SK-N-SH treated with all-trans-retinoic acid at 6 μM for 48 hours (cell line): ENCODE results near the gene CLMN.

ENCODE experiments used
- ATAC-seq: fragments of 200-7000 bp; cut with Tn5 transposase; 3 replicates; pipeline ENCODE4 v1.9.1; 2020; ENCODE audit warnings: mild to moderate bottlenecking, moderate library complexity
- BACH2 ChIP-seq: fragments of 250-450 bp; sonication (Bioruptor Pico); IDR thresholded peaks from 2 replicates; pipeline ENCODE4 v1.9.0; 2021; ENCODE audit warnings: mild to moderate bottlenecking, borderline replicate concordance
- CSDC2 ChIP-seq: fragments of 250-450 bp; sonication (Bioruptor Pico); IDR thresholded peaks from 2 replicates; pipeline ENCODE4 v1.5.0; 2020; ENCODE audit warnings: mild to moderate bottlenecking, moderate library complexity
- ESRRG ChIP-seq: fragments of 250-450 bp; sonication (Bioruptor Pico); IDR thresholded peaks from 2 replicates; pipeline ENCODE4 v1.6.1; 2021; ENCODE audit warnings: mild to moderate bottlenecking
- GLIS3 ChIP-seq: fragments of 250-450 bp; sonication (Bioruptor Pico); IDR thresholded peaks from 2 replicates; pipeline ENCODE4 v1.5.0; 2020; ENCODE audit warnings: mild to moderate bottlenecking, moderate library complexity
- ISL1 ChIP-seq: fragments of 250-450 bp; sonication (Bioruptor Pico); IDR thresholded peaks from 2 replicates; pipeline ENCODE4 v2.1.2; 2022; ENCODE audit warnings: mild to moderate bottlenecking, moderate library complexity
- PPARA ChIP-seq: fragments of 250-450 bp; sonication (Bioruptor Pico); IDR thresholded peaks from 2 replicates; pipeline ENCODE4 v1.5.0; 2020; ENCODE audit warnings: mild to moderate bottlenecking, borderline replicate concordance
- RARB ChIP-seq: fragments of 250-450 bp; sonication (Bioruptor Pico); IDR thresholded peaks from 2 replicates; pipeline ENCODE4 v1.8.0; 2021; ENCODE audit warnings: mild to moderate bottlenecking, moderate library complexity
- SNAI2 ChIP-seq: fragments of 250-450 bp; sonication (Bioruptor Pico); IDR thresholded peaks from 2 replicates; pipeline ENCODE4 v1.5.0; 2020; ENCODE audit warnings: mild to moderate bottlenecking, moderate library complexity
- TCF4 ChIP-seq: fragments of 250-450 bp; sonication (Bioruptor Pico); IDR thresholded peaks from 2 replicates; pipeline ENCODE4 v1.8.0; 2021; ENCODE audit warnings: mild to moderate bottlenecking, moderate library complexity, borderline replicate concordance
- TOX ChIP-seq: fragments of 250-450 bp; sonication (Bioruptor Pico); IDR thresholded peaks from 2 replicates; pipeline ENCODE4 v1.8.0; 2021; ENCODE audit warnings: mild to moderate bottlenecking, moderate library complexity, borderline replicate concordance
- ZC3H10 ChIP-seq: fragments of 250-450 bp; sonication (Bioruptor Pico); IDR thresholded peaks from 2 replicates; pipeline ENCODE4 v1.5.1; 2021; ENCODE audit warnings: mild to moderate bottlenecking, moderate library complexity
- ZFP3 ChIP-seq: fragments of 250-450 bp; sonication (Bioruptor Pico); IDR thresholded peaks from 2 replicates; pipeline ENCODE4 v1.5.0; 2020; ENCODE audit warnings: mild to moderate bottlenecking, moderate library complexity
- ZFP30 ChIP-seq: fragments of 450-650 bp; formaldehyde crosslinking; IDR thresholded peaks from 2 replicates; pipeline ENCODE4 v1.5.0; 2022; ENCODE audit warnings: mild to moderate bottlenecking, moderate library complexity
- TF ChIP-seq, protein P1 (sequence below): fragments of 250-450 bp; sonication (Bioruptor Pico); IDR thresholded peaks from 2 replicates; pipeline ENCODE4 v1.5.0; 2020; ENCODE audit warnings: mild to moderate bottlenecking, moderate library complexity
- TF ChIP-seq, protein P2 (sequence below): fragments of 250-450 bp; sonication (Bioruptor Pico); IDR thresholded peaks from 2 replicates; pipeline ENCODE4 v1.5.1; 2020; ENCODE audit warnings: low read depth, mild to moderate bottlenecking, moderate library complexity
- TF ChIP-seq, protein P3 (sequence below): fragments of 250-450 bp; sonication (Bioruptor Pico); IDR thresholded peaks from 2 replicates; pipeline ENCODE4 v1.5.1; 2021; ENCODE audit warnings: mild to moderate bottlenecking, moderate library complexity
- TF ChIP-seq, protein P4 (sequence below): fragments of 250-450 bp; sonication (Bioruptor Pico); IDR thresholded peaks from 2 replicates; pipeline ENCODE4 v1.8.0; 2021; ENCODE audit warnings: low read depth, mild to moderate bottlenecking, moderate library complexity, borderline replicate concordance
- TF ChIP-seq, protein P5 (sequence below): fragments of 250-450 bp; sonication (Bioruptor Pico); IDR thresholded peaks from 2 replicates; pipeline ENCODE4 v1.8.0; 2020; ENCODE audit warnings: mild to moderate bottlenecking, moderate library complexity, borderline replicate concordance

Gene CLMN, protein sequence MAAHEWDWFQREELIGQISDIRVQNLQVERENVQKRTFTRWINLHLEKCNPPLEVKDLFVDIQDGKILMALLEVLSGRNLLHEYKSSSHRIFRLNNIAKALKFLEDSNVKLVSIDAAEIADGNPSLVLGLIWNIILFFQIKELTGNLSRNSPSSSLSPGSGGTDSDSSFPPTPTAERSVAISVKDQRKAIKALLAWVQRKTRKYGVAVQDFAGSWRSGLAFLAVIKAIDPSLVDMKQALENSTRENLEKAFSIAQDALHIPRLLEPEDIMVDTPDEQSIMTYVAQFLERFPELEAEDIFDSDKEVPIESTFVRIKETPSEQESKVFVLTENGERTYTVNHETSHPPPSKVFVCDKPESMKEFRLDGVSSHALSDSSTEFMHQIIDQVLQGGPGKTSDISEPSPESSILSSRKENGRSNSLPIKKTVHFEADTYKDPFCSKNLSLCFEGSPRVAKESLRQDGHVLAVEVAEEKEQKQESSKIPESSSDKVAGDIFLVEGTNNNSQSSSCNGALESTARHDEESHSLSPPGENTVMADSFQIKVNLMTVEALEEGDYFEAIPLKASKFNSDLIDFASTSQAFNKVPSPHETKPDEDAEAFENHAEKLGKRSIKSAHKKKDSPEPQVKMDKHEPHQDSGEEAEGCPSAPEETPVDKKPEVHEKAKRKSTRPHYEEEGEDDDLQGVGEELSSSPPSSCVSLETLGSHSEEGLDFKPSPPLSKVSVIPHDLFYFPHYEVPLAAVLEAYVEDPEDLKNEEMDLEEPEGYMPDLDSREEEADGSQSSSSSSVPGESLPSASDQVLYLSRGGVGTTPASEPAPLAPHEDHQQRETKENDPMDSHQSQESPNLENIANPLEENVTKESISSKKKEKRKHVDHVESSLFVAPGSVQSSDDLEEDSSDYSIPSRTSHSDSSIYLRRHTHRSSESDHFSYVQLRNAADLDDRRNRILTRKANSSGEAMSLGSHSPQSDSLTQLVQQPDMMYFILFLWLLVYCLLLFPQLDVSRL

DNA sequence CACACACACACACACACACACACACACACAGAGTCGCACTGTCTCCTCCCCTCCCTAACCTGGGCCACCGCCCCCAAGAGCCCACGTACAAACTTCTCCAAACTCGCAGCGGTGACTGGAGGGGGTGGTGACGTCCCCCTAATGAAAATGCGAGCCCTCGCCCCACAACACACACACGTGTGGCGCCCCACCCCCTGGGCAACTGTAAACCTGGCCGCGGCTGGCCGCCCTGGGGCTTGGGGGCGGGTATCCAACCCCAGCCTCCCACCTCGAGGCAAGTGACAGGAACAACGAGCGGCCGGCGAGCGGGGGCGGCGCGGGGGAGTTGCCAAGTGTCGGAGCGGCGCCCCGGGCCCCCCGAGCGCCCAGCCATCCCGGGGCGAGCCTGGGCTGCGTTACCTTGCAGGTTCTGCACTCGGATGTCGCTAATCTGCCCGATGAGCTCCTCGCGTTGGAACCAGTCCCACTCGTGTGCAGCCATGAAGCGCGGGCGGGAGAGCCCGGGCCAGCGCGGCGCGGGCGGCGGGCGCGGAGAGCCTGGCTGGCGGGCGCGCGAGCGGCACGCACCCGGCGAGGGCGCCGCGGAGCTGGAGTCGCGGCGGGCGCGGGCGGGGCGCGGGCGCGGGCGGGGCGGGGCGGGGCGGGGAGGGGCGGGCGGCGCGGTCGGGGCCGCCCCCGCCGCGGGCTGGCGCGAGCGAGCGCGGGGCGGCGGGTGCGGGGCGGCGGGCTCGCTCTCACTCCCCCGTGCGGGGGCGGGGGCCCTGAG, at the start of gene CLMN:
Gene CLMN (minus strand): TSS at position 597 of the 766 bp plus-strand sequence. CDS start 116 bp downstream, at position 481.
- no peak for TF ChIP-seq ZFP30 (CRISPR knock-in tag)
- TF ChIP-seq, protein P1, sequence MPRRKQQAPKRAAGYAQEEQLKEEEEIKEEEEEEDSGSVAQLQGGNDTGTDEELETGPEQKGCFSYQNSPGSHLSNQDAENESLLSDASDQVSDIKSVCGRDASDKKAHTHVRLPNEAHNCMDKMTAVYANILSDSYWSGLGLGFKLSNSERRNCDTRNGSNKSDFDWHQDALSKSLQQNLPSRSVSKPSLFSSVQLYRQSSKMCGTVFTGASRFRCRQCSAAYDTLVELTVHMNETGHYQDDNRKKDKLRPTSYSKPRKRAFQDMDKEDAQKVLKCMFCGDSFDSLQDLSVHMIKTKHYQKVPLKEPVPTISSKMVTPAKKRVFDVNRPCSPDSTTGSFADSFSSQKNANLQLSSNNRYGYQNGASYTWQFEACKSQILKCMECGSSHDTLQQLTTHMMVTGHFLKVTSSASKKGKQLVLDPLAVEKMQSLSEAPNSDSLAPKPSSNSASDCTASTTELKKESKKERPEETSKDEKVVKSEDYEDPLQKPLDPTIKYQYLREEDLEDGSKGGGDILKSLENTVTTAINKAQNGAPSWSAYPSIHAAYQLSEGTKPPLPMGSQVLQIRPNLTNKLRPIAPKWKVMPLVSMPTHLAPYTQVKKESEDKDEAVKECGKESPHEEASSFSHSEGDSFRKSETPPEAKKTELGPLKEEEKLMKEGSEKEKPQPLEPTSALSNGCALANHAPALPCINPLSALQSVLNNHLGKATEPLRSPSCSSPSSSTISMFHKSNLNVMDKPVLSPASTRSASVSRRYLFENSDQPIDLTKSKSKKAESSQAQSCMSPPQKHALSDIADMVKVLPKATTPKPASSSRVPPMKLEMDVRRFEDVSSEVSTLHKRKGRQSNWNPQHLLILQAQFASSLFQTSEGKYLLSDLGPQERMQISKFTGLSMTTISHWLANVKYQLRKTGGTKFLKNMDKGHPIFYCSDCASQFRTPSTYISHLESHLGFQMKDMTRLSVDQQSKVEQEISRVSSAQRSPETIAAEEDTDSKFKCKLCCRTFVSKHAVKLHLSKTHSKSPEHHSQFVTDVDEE = 0 out of 2 replicates have a peak, but pooled peaks have one; percentile 38
- TF ChIP-seq ESRRG (CRISPR knock-in tag) = no peak
- TF ChIP-seq PPARA (CRISPR knock-in tag) = no peak
- ATAC-seq = peak; percentile 58

DNA sequence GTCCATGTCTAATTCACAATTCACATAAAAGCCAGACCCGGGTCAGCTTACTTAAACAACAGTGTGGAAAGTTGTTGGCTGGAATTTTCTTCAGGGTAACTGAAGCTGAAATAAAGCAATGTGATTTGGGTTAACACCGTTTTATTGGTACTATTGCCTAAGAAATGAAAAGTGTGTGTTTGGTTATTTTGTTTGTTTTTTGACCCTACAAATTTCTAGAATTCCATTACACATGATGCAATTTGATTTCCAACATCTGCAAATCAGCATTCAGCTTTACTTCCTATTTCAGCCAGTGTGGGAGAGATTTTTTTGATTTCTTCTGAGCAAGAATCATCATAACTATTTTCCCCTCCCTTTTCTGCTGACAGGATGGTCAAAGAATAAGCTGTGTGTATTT, 45.7 kb upstream of the CLMN start:
- ATAC-seq = no peak
- no peak for TF ChIP-seq PPARA (CRISPR knock-in tag)
- TF ChIP-seq ISL1 (CRISPR knock-in tag) = no peak
- TF ChIP-seq, protein P2, sequence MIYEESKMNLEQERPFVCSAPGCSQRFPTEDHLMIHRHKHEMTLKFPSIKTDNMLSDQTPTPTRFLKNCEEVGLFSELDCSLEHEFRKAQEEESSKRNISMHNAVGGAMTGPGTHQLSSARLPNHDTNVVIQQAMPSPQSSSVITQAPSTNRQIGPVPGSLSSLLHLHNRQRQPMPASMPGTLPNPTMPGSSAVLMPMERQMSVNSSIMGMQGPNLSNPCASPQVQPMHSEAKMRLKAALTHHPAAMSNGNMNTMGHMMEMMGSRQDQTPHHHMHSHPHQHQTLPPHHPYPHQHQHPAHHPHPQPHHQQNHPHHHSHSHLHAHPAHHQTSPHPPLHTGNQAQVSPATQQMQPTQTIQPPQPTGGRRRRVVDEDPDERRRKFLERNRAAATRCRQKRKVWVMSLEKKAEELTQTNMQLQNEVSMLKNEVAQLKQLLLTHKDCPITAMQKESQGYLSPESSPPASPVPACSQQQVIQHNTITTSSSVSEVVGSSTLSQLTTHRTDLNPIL (CRISPR knock-in tag) = no peak
- no peak for TF ChIP-seq GLIS3 (CRISPR knock-in tag)
- TF ChIP-seq BACH2 (CRISPR knock-in tag) = no peak
- TF ChIP-seq CSDC2 = no peak
- no peak for TF ChIP-seq ESRRG (CRISPR knock-in tag)
- TF ChIP-seq ZFP30 (CRISPR knock-in tag) = no peak
- no peak for TF ChIP-seq SNAI2
- TF ChIP-seq TOX (CRISPR knock-in tag) = no peak
- TF ChIP-seq ZC3H10 (CRISPR knock-in tag) = no peak
- TF ChIP-seq, all 23 proteins: peak for 0

DNA sequence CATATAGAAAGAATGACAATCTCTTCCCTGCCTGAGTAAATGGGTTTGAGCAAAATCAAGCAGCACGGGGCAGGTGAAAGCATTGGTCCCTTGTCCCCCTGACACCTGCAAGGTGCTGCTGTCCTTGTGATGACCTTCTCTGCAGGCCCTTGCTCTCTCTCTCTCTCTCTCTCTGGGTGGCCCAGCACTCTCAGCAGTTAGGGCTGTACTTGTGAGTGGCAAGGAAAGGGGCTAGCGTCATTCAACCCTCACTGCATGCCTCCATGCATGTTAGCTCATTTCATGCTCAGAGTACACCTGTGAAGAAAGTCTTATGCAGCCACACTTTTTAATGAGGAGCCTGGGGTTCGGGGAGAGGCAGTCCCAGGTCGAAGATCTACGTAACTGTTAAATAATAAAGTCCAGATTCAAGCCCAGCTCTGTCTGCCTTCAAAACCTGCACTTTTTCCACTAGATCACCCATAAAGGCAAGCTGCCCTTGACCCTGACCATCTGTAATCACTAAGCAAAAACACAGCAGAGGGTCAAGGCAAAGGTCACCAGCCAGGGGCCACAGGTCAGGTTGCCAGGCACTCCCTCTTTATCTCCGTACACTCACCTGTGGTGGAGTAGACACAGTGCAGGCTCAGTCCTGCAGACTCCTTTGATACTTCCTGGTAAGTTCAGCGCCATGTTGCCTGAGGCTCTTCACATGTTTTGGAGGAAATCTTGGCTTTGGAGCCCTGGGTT, 44.9 kb upstream of the CLMN start:
- TF ChIP-seq, protein P1 = no peak
- TF ChIP-seq, all 23 proteins: peak for 0
- no peak for ATAC-seq

DNA sequence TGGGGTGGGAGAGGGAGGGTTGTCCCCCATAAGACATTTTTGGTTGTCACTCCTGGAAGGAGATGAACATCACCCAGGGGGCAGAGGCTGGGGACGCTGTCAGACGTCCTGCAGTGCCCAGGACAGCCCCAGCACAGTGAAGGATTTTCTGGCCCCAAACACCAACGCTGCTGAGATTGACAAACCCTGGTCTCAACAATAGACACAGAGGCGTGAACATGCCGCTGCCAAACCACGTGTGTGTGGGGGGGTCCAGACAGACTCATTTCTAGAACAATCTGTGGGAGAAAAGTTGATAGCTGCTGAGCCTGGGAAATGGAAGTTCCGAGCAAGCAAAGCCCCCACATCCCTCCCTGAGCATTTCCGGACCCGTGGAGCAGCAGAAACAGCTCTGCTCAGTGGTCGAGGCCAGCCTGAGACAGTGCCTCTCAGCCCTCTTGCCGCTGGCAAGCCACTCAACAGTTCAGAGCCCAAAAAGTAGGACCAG, 43.8 kb upstream of the CLMN start:
- no peak for ATAC-seq
- TF ChIP-seq GLIS3 (CRISPR knock-in tag) (no peak), RARB (CRISPR knock-in tag) (no peak), ESRRG (CRISPR knock-in tag) (no peak), ZC3H10 (CRISPR knock-in tag) (no peak), ZFP3 (CRISPR knock-in tag) (no peak), BACH2 (CRISPR knock-in tag) (no peak), ZFP30 (CRISPR knock-in tag) (no peak), TCF4 (CRISPR knock-in tag) (no peak)
- TF ChIP-seq, protein P3, sequence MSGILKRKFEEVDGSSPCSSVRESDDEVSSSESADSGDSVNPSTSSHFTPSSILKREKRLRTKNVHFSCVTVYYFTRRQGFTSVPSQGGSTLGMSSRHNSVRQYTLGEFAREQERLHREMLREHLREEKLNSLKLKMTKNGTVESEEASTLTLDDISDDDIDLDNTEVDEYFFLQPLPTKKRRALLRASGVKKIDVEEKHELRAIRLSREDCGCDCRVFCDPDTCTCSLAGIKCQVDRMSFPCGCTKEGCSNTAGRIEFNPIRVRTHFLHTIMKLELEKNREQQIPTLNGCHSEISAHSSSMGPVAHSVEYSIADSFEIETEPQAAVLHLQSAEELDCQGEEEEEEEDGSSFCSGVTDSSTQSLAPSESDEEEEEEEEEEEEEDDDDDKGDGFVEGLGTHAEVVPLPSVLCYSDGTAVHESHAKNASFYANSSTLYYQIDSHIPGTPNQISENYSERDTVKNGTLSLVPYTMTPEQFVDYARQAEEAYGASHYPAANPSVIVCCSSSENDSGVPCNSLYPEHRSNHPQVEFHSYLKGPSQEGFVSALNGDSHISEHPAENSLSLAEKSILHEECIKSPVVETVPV (CRISPR knock-in tag) = no peak
- TF ChIP-seq, protein P4, sequence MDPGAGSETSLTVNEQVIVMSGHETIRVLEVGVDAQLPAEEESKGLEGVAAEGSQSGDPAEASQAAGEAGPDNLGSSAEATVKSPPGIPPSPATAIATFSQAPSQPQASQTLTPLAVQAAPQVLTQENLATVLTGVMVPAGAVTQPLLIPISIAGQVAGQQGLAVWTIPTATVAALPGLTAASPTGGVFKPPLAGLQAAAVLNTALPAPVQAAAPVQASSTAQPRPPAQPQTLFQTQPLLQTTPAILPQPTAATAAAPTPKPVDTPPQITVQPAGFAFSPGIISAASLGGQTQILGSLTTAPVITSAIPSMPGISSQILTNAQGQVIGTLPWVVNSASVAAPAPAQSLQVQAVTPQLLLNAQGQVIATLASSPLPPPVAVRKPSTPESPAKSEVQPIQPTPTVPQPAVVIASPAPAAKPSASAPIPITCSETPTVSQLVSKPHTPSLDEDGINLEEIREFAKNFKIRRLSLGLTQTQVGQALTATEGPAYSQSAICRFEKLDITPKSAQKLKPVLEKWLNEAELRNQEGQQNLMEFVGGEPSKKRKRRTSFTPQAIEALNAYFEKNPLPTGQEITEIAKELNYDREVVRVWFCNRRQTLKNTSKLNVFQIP = no peak
- TF ChIP-seq, protein P5, sequence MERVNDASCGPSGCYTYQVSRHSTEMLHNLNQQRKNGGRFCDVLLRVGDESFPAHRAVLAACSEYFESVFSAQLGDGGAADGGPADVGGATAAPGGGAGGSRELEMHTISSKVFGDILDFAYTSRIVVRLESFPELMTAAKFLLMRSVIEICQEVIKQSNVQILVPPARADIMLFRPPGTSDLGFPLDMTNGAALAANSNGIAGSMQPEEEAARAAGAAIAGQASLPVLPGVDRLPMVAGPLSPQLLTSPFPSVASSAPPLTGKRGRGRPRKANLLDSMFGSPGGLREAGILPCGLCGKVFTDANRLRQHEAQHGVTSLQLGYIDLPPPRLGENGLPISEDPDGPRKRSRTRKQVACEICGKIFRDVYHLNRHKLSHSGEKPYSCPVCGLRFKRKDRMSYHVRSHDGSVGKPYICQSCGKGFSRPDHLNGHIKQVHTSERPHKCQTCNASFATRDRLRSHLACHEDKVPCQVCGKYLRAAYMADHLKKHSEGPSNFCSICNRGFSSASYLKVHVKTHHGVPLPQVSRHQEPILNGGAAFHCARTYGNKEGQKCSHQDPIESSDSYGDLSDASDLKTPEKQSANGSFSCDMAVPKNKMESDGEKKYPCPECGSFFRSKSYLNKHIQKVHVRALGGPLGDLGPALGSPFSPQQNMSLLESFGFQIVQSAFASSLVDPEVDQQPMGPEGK (CRISPR knock-in tag) = no peak
